Spleen (tissue), 7 donors: Measurements from ENCODE around the gene PTPRG.

Source experiments
- CTCF ChIP-seq, 11 experiments: fragments of 200-600 bp in 7 of 11; fragments of 450-650 bp in 4 of 11; sonication (generic) in 4 of 11; IDR thresholded peaks in 8 of 11; conservative IDR thresholded peaks in 3 of 11; 1 replicate in 7 of 11; 2 replicates in 4 of 11; pipeline versions ENCODE4 v1.4.0 to v1.8.0; 2016 to 2021; ENCODE audit warnings: antibody characterized with exemption in 11 of 11, inconsistent platforms in 4 of 11, mild to moderate bottlenecking in 1 of 11
- POLR2A ChIP-seq, 3 donors: fragments of 450-650 bp; IDR thresholded peaks; one replicate each; pipeline ENCODE4 v1.5.1; 2017; ENCODE audit warnings: antibody characterized with exemption in 3 of 3, mild to moderate bottlenecking in 1 of 3
- POLR2AphosphoS5 ChIP-seq, 3 donors: sonication (generic); formaldehyde crosslinking; IDR thresholded peaks; one replicate each; pipeline ENCODE4 v1.5.1; 2017; ENCODE audit warnings: antibody characterized with exemption in 3 of 3
- donor health status: DM: no; HTN: no; CAD: no; lungs with moderate emphysema.
- donor health status: DM: no; HTN: no; CAD: no.
- donor health status: DM: no; HTN: no; CAD: no.

- TF ChIP-seq POLR2A (IDR thresholded peaks at IDR 0.05) (no peak), POLR2AphosphoS5 (IDR thresholded peaks at IDR 0.05) (no peak), CTCF (IDR thresholded peaks at IDR 0.05 in 8 of 11, conservative IDR thresholded peaks at IDR 0.05 in 3 of 11) (no peak)
These were observed 280.6 kb downstream of the PTPRG start for GRCh38 chr3:61841988-61842387.
